ENCODE results near the gene CELF2.

CELF2 gene

DNA sequence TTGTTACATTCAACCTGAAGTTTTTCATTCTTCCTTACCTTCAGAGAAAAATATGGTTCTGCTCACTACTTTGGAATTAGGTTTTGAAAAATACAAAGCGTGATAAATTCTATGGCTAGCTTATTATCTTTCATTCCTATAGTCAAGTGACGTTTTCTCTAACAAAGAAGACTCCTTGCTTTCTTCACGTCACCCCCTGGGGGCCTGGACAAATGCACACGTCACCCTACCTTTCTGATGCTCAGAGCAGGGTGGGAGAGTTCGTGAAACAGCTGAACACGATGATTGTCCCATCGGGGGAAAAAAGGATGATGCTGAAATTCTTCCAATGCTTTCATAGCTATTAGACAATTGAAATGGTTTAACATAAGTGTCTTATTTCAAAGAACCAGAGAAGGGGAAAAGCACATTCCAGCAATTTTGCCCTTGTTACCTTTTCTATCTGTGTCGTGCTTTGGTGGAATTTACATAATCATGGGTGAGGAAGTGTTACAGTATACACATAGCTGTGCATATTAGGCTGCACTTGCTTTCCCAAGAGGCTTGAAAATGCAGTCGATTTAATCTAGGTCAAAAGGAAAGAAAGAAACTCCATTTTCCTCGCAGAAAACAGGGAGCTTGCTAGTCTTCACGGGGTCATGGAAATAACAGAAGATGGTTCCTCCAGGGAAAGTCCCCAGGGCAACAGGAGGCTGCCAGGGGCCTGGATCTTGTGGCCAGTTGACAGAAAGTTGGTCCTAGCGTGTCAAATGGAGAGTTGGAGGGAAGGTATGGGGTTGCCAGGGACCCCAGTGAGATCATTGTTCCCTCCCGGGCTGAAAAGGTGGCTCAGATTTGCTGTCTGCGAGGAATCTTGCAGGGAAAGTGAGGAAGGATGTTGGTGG is 189.2 kb downstream of the CELF2 start:
- DNase-seq, result no peak

GRCh38 chr10:11207560-11207844 is 189.8 kb downstream of the CELF2 start:
- no peak for DNase-seq

- DNase-seq, result no peak
These were observed 190.6 kb downstream of the CELF2 start for GRCh38 chr10:11208243-11208642.

- no peak for DNase-seq
These were observed 191.5 kb downstream of the CELF2 start for GRCh38 chr10:11208908-11209829.

- no peak for DNase-seq
These were observed 192.1 kb downstream of the CELF2 start for GRCh38 chr10:11209830-11210181.

GRCh38 chr10:11210211-11210922 is 192.7 kb downstream of the CELF2 start:
- DNase-seq, result no peak

DNA sequence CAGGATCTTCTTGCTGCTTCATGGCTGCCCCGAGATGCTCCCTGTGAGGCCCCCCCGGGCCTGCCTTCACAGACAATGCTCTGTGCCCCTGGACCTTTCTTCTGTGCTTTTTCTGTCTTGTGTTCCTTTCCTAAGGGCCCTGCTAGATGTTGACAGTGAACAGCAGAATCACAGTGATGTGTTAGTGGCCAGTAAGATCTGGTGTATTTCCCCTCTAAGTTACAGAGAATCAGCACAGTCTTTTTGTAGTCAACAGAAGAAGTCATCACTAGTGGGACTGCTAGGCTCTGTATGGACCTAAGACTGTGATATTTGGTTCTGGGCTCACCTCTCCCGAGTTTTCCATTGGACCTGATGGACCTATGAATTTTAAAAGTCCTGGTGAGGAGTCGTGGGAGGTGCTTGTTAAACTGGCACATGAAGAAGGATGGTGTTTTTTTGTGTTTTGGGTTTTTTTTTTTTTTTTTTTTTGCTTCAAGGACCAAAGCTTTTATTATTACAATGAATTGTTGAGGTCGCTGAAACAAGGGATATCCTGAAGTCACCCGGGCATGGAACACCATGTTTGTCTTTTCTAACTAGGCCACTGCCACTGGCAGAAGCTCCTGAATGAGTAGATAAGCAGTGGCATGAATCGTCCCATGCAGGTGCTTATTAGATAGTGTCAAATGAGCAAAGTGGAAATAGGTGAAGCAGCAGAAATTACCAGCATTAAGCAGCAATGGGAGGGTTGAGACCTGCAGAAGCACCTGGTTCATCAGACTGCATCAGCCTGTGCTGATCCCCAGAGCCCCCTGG is 194.8 kb downstream of the CELF2 start:
- DNase-seq, result no peak

- no peak for DNase-seq
These were observed 195.5 kb downstream of the CELF2 start for GRCh38 chr10:11213137-11213536.

DNA sequence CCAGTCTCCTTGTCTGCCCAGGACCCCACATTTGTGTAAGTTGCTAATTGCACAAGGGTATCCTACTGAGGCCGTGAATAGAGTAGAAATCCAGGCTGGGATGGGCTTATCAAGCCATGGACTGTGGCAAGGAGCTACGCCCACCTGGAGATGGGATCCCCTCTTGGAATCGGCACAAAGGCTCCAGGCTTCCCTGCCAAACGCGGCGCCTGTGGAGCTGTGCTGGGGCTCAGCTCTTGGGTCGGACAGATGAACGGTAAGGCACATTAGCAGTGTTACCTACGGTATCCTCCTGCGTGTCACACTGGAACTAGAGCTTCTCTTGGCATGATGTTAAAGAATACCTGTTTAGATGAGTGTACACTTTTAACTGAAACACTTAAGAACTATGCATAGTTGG is 196.7 kb downstream of the CELF2 start:
- no peak for DNase-seq

DNA sequence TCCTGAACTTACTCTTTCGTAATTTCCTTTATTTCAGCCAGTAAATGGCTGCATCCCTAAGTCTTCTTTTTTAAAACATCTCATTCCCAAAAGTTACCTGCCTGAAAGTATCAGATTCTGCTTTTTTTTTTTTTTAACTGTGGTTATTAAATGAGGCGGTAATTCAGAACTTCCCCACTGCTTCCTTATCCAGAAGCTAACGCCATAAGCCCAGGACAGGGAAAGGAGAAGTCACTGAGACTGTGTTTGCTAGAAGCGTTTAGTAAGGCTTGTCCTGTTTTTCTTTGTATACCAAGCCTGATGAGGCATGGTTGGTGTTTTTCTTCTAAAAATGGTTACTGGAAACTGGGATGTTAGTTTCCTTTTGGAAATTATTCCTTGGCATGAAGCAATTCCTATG is 197.8 kb downstream of the CELF2 start:
- DNase-seq, result no peak

GRCh38 chr10:11217521-11217920 is 199.8 kb downstream of the CELF2 start:
- no peak for DNase-seq

- no peak for DNase-seq
These were observed 200.7 kb downstream of the CELF2 start for GRCh38 chr10:11218395-11218794.

- DNase-seq, result no peak
These were observed 201.8 kb downstream of the CELF2 start for GRCh38 chr10:11219431-11219830.

DNA sequence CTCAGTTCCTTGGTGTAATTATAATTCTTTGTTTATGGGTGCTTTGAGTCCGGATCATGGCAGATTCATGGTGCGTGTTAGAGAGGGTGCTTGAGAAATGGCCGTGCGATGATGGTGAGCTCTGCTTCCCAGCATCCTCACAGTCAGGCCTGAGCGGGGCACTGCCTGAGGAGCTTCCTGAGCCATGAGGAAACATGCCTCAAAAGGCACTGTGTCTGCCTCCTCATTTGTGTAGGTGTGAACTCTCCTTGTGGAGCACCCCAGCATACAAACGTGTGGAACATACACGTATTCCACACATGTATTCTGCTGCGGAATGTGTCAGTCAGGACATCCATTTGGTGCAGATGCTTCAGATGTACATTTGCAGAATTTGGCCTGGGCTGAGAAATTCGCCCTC is 205.4 kb downstream of the CELF2 start:
- DNase-seq, result no peak

DNA sequence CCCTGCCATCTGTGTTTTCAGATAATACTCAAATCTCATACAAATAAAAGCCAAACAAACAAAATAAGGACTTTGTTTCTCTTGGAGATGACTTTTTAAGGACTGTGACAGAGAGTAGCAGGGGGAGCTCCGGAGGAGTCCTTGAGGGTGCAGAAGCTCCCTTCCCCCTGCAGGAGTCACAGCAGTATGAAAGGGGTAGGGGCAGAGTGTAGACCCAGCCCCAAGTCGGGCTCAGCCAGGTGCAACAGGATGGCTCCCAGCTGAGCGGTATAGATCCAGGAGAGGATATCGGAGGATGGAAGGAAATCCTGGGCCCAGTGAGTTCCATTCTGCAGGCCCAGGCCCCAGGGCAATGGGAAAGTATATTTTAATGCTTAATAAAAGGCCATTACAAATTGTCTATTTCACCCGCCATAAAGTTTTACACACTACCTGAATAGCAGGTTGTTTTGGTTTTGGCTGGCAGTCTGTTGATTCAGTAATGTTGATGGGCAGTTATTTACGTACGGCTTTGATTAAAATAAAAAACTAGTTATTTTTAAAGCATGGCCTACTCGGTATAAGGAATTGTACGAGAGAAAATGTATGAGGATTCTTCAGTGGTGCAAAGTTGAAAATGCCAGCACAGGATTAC is 206.0 kb downstream of the CELF2 start:
- DNase-seq, result no peak

GRCh38 chr10:11224321-11224720 is 206.6 kb downstream of the CELF2 start:
- no peak for DNase-seq

GRCh38 chr10:11224792-11225416 is 207.2 kb downstream of the CELF2 start:
- DNase-seq, result no peak

DNA sequence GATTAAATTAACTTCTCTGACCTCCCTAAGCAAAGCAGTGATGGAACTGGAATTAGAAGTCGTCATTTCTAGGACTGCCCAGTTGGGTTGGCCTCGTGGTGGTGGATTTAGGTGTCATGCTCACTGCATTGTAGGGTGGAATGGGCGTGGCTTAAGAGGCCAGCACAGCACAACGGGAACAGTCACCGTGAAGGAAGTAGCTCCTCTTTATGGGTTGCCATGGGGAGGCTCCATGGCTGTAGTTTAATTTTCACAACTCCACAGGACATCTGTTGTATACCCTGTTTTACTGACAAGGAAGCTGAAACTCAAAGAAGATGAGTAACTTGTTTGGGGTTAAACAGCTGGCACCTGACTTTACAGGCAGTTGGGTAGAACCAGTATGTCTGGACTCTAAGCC is 208.3 kb downstream of the CELF2 start:
- no peak for DNase-seq

GRCh38 chr10:11227103-11227502 is 209.4 kb downstream of the CELF2 start:
- DNase-seq, result no peak

DNA sequence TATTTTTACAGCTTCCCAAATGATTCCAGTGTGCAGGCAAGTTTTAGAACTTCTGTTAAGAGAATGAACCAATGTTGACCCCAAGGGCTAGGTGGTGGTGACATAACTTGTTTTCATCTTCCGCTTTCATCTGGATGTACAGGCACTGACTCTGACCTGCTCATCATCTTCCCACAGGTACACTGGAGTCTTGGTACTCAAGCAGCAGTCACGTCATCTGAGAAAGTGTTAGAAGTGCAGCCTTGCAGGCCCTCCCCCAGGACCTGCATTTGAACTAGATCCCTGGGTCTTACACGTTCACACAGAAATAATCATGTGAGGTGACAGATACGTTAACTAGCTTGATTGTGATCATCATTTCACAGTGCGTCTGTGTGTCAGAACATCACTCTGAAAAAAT is 212.2 kb downstream of the CELF2 start:
- no peak for DNase-seq

GRCh38 chr10:11230498-11231167 is 213.0 kb downstream of the CELF2 start:
- DNase-seq, result no peak

Measured in kidney glomerular epithelial cell (primary cell).